Effector CD8-positive, alpha-beta T cell (primary cell): ENCODE data around the gene NRARP.
A peak's percentile ranks its signal among the peaks of the same experiment; 100 is the strongest.

Experiments
- DNase-seq: peaks from one replicate; lab custom pipeline; 2025; lab: John Stamatoyannopoulos, UW

Gene NRARP

GRCh38 chr9:137310189-137311052, 8.3 kb upstream of the NRARP start:
- DNase-seq, result no peak

- no peak for DNase-seq
Measured at GRCh38 chr9:137309368-137310188, 7.5 kb upstream of the NRARP start.

- no peak for DNase-seq
Measured at GRCh38 chr9:137308057-137308619, 6.1 kb upstream of the NRARP start.

GRCh38 chr9:137307255-137308056, 5.4 kb upstream of the NRARP start:
- DNase-seq, result no peak

- no peak for DNase-seq
Measured at GRCh38 chr9:137306850-137307254, 4.8 kb upstream of the NRARP start.

- DNase-seq, result no peak
Measured at GRCh38 chr9:137306066-137306849, 4.2 kb upstream of the NRARP start.

- no peak for DNase-seq
Measured at GRCh38 chr9:137305798-137306065, 3.7 kb upstream of the NRARP start.

GRCh38 chr9:137305060-137305797, 3.2 kb upstream of the NRARP start:
- DNase-seq, result peak; percentile 17

- DNase-seq, result no peak
Measured at GRCh38 chr9:137304383-137305059, 2.5 kb upstream of the NRARP start.

- no peak for DNase-seq
Measured at GRCh38 chr9:137303893-137304382, 1.9 kb upstream of the NRARP start.

- DNase-seq, result no peak
Measured at GRCh38 chr9:137303151-137303892, 1.3 kb upstream of the NRARP start.

GRCh38 chr9:137302449-137303150, 529 bp upstream of the NRARP start:
- no peak for DNase-seq

- DNase-seq, result no peak
Measured at GRCh38 chr9:137301081-137301947, 757 bp downstream of the NRARP start.

- DNase-seq, result no peak
Measured at GRCh38 chr9:137300567-137301080, 1.4 kb downstream of the NRARP start.

- no peak for DNase-seq
Measured at GRCh38 chr9:137299938-137300337, 2.1 kb downstream of the NRARP start.

GRCh38 chr9:137299203-137299565, 2.9 kb downstream of the NRARP start:
- DNase-seq, result no peak
